ENCODE data around the gene VCAN. TPM values are rescaled to one million over a fixed set of nuclear protein-coding genes. Genes with fewer than 3 reads are reported as not detected.
A peak's percentile ranks its signal among the peaks of the same experiment; 100 is the strongest.

VCAN gene
- total RNA-seq, 1 donor: 543 TPM

- Histone ChIP-seq H3K4me1 (ENCODE audit: insufficient read depth, low read length) (peaks cover 29% of the 10 kb centered on the region), H3K27me3 (ENCODE audit: insufficient read depth, low read length) (no peaks in the 10 kb centered on the region), H3K79me2 (ENCODE audit: insufficient read depth, low read length) (no peaks in the 10 kb centered on the region), H3K27ac (ENCODE audit: low read depth, low read length) (peak overlapping the region; percentile 90), H3K4me2 (ENCODE audit: insufficient read depth, low read length) (peak overlapping the region; percentile 79), H3K4me3 (ENCODE audit: insufficient read depth, low read length) (no peak overlapping the region), H4K20me1 (ENCODE audit: insufficient read depth, low read length) (no peaks in the 10 kb centered on the region), H3K36me3 (ENCODE audit: insufficient read depth, low read length) (peaks cover 45% of the 10 kb centered on the region), H2AFZ (ENCODE audit: low read length) (no peak overlapping the region), H3K9me3 (ENCODE audit: low read depth, low read length) (no peaks in the 10 kb centered on the region)
- DNase-seq (ENCODE audit: insufficient read length, low spot score, missing footprints): peak; percentile 72
- TF ChIP-seq CTCF (IDR thresholded peaks at IDR 0.05; ENCODE audit: extremely low read depth, low read depth, low read length): no peak
Observed at GRCh38 chr5:83568186-83568585, 96.6 kb downstream of the VCAN start.

GRCh38 chr5:83570916-83571315, 99.4 kb downstream of the VCAN start:
- Histone ChIP-seq H3K4me2 (ENCODE audit: insufficient read depth, low read length) (no peak overlapping the region), H3K36me3 (ENCODE audit: insufficient read depth, low read length) (peaks cover 57% of the 10 kb centered on the region), H4K20me1 (ENCODE audit: insufficient read depth, low read length) (no peaks in the 10 kb centered on the region), H2AFZ (ENCODE audit: low read length) (no peak overlapping the region), H3K4me3 (ENCODE audit: insufficient read depth, low read length) (no peak overlapping the region), H3K9me3 (ENCODE audit: low read depth, low read length) (no peaks in the 10 kb centered on the region), H3K4me1 (ENCODE audit: insufficient read depth, low read length) (peaks cover 20% of the 10 kb centered on the region), H3K27ac (ENCODE audit: low read depth, low read length) (peak overlapping the region; percentile 55), H3K27me3 (ENCODE audit: insufficient read depth, low read length) (no peaks in the 10 kb centered on the region), H3K79me2 (ENCODE audit: insufficient read depth, low read length) (no peaks in the 10 kb centered on the region)
- DNase-seq (ENCODE audit: insufficient read length, low spot score, missing footprints): no peak
- no peak for TF ChIP-seq CTCF (IDR thresholded peaks at IDR 0.05; ENCODE audit: extremely low read depth, low read depth, low read length)

DNA sequence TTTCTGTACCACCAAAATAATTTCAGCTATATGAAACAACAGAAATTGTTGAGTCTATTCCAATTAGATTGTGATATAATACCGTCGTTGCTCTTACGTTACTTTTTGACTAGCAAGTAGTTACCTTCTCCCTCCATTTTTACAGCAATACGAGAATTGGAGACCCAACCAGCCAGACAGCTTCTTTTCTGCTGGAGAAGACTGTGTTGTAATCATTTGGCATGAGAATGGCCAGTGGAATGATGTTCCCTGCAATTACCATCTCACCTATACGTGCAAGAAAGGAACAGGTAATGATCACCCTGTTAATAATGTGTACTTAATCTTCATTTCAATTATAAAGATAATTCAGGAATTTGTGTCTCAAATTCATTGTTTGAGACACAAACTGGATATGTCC, 100.7 kb downstream of the VCAN start:
- Histone ChIP-seq H3K4me1 (ENCODE audit: insufficient read depth, low read length) (peaks cover 17% of the 10 kb centered on the region), H4K20me1 (ENCODE audit: insufficient read depth, low read length) (no peaks in the 10 kb centered on the region), H3K4me3 (ENCODE audit: insufficient read depth, low read length) (no peak overlapping the region), H3K27ac (ENCODE audit: low read depth, low read length) (no peak overlapping the region), H3K4me2 (ENCODE audit: insufficient read depth, low read length) (no peak overlapping the region), H3K9me3 (ENCODE audit: low read depth, low read length) (no peaks in the 10 kb centered on the region), H3K27me3 (ENCODE audit: insufficient read depth, low read length) (no peaks in the 10 kb centered on the region), H3K79me2 (ENCODE audit: insufficient read depth, low read length) (no peaks in the 10 kb centered on the region), H3K36me3 (ENCODE audit: insufficient read depth, low read length) (peaks cover 61% of the 10 kb centered on the region), H2AFZ (ENCODE audit: low read length) (no peak overlapping the region)
- TF ChIP-seq CTCF (IDR thresholded peaks at IDR 0.05; ENCODE audit: extremely low read depth, low read depth, low read length): no peak
- DNase-seq (ENCODE audit: insufficient read length, low spot score, missing footprints): no peak

DNA sequence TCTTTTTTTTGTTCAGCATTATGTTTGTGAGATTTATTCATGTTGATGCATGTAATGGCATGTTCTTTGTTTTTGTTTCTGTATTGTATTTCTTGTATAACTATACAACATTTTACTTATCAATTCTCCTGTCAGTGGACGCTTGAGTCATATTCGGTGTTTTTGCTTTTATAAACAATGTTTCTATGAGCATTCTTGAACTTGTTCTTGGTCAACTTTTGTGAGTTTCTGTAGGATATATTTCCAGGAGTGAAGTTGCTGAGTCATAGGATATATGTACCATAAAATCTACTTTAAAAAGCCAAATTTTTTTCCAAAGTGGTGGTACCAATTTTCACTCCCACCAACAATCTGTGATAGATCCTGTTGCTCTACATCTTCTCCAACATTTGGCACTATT, 104.8 kb downstream of the VCAN start:
- Histone ChIP-seq H2AFZ (ENCODE audit: low read length) (no peak overlapping the region), H3K79me2 (ENCODE audit: insufficient read depth, low read length) (no peaks in the 10 kb centered on the region), H3K36me3 (ENCODE audit: insufficient read depth, low read length) (peaks cover 76% of the 10 kb centered on the region), H3K9me3 (ENCODE audit: low read depth, low read length) (no peaks in the 10 kb centered on the region), H4K20me1 (ENCODE audit: insufficient read depth, low read length) (no peaks in the 10 kb centered on the region), H3K27ac (ENCODE audit: low read depth, low read length) (no peak overlapping the region), H3K4me1 (ENCODE audit: insufficient read depth, low read length) (peaks cover 3% of the 10 kb centered on the region), H3K27me3 (ENCODE audit: insufficient read depth, low read length) (no peaks in the 10 kb centered on the region), H3K4me2 (ENCODE audit: insufficient read depth, low read length) (no peak overlapping the region), H3K4me3 (ENCODE audit: insufficient read depth, low read length) (no peak overlapping the region)
- DNase-seq (ENCODE audit: insufficient read length, low spot score, missing footprints): no peak
- no peak for TF ChIP-seq CTCF (IDR thresholded peaks at IDR 0.05; ENCODE audit: extremely low read depth, low read depth, low read length)

All from osteoblast (primary cell).